Measurements from ENCODE around the gene TNS2.
"Not testable (repeated sequence)": the region's sequence is repeated elsewhere in the genome, so short reads cannot be mapped to it uniquely, and the experiment has no call there.

The TNS2 gene

DNA sequence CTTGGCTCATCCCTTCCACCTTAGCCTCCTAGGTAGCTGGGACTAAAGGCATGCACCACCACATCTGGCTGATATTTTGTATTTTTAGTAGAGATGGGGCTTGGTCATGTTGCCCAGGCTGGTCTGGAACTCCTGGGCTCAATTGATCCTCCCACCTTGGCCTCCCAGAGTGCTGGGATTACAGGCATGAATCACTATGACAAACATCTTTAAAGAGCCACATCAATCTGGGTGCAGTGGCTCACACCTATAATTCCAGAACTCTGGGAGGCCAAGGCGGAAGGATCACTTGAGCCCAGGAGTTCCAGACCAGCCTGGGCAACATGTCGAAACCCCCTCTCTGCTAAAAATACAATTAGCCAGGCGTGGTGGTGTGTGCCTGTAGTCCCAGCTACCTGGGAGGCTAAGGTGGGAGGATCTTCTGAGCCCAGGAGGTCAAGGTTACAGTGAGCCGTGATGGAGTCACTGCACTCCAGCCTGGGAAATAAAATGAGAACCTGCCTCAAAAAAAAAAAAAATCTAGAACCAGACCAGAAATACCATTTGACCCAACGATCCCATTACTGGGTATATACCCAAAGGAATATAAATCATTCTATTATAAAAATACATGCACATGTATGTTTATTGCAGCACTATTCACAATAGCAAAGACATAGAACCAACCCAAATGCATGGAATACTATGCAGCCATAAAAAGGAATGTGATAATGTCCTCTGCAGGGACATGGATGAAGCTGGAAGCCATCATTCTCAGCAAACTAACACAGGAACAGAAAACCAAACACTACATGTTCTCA is 45.1 kb downstream of the TNS2 start:
- H3K36me3 ChIP-seq (ENCODE audit: control insufficient read depth in 2 of 2, insufficient read depth in 2 of 2, low read length in 2 of 2); H3K4me3 ChIP-seq (ENCODE audit: low read length in 2 of 2); H3K27me3 ChIP-seq (ENCODE audit: control insufficient read depth in 2 of 2, insufficient read depth in 2 of 2, low read length in 2 of 2); H3K9ac ChIP-seq (ENCODE audit: low read depth in 1 of 2, low read length in 2 of 2); H3K9me3 ChIP-seq (ENCODE audit: control insufficient read depth in 2 of 2, low read length in 2 of 2): not testable (repeated sequence)
- peaks cover 17 to 25% of the 10 kb centered on the region in 2 donors for H3K4me1 ChIP-seq (ENCODE audit: control insufficient read depth in 2 of 2, insufficient read depth in 2 of 2, low read length in 2 of 2)
- H3K27ac ChIP-seq (ENCODE audit: low read depth in 2 of 2, low read length in 2 of 2) = peak overlapping the region in 1 of 2 donors; percentile 23

DNA sequence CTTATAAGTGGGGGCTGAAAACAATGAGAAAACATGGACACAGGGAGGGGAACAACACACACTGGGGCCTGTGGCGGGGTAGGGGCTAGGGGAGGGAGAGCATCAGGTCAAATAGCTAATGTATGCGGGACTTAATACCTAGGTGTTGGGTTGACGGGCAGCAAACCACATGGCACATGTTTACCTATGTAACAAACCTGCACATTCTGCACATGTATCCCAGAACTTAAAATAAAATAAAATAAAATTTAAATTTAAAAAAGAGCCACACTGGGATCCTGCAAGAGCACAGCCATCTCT is 45.7 kb downstream of the TNS2 start:
- Histone ChIP-seq H3K27ac (ENCODE audit: low read depth in 2 of 2, low read length in 2 of 2) (peak overlapping the region in 1 of 2 donors; percentile 86), H3K4me1 (ENCODE audit: control insufficient read depth in 2 of 2, insufficient read depth in 2 of 2, low read length in 2 of 2) (peaks cover 17 to 25% of the 10 kb centered on the region in 2 donors)
- not testable (repeated sequence) for H3K9me3 ChIP-seq (ENCODE audit: control insufficient read depth in 2 of 2, low read length in 2 of 2); H3K9ac ChIP-seq (ENCODE audit: low read depth in 1 of 2, low read length in 2 of 2); H3K4me3 ChIP-seq (ENCODE audit: low read length in 2 of 2); H3K36me3 ChIP-seq (ENCODE audit: control insufficient read depth in 2 of 2, insufficient read depth in 2 of 2, low read length in 2 of 2); H3K27me3 ChIP-seq (ENCODE audit: control insufficient read depth in 2 of 2, insufficient read depth in 2 of 2, low read length in 2 of 2)

DNA sequence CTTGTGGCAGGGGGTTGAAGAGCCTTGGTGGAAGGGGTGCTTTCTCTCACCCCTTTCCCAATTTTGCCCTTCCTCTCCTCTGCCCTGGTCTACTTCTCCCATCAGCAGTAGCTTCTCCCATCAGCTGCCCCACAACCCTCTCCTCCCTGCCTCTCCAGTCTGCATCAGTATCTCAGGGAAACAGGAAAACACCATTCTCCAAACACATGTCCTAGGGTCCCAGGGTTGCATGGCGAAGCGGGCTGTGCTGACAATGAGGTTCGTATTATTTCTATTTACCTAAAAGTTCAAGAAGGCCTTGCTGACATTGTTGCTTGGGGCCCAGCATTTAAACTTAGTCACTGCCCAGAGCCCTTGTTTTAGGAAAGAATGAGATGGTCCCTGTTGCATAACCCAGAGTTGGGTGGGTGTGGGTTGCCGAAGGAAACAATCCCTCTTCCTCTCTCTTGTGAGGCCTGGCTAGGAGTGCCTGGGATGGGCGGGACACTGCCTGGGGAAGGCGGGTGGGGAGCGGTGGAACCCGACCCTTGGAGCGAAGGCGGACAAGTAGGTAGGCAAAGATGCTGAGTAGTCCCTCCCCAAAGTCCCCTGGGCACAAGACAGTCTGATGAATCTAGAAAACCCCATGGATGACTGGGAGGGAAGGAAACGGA is 46.4 kb downstream of the TNS2 start:
- H3K4me1 ChIP-seq (ENCODE audit: control insufficient read depth in 2 of 2, insufficient read depth in 2 of 2, low read length in 2 of 2) = peaks cover 17 to 25% of the 10 kb centered on the region in 2 donors

DNA sequence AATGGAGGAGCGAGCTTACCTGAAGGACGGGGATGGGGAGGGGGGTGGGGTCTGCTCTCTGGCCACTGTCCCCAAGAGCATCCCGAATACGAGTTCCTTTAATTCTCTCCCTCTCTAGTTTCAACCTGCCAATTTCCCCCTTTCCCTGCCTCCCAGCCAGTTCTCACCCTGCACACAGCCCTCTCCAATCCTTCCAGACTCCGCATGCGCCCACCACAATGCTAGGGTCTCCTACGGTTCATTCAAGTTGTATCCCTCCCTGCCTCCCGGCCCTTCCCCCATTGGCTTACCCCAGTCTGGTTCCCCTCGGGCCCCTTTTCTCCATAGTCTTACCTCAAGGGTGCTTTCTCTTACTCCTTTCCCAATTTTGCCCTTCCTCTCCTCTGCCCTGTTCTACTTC is 46.9 kb downstream of the TNS2 start:
- Histone ChIP-seq H3K4me3 (ENCODE audit: low read length in 2 of 2) (peak overlapping the region; percentile 67 to 74), H3K9ac (ENCODE audit: low read depth in 1 of 2, low read length in 2 of 2) (peak overlapping the region in 1 of 2 donors; percentile 70), H3K36me3 (ENCODE audit: control insufficient read depth in 2 of 2, insufficient read depth in 2 of 2, low read length in 2 of 2) (no peaks in the 10 kb centered on the region)

More for the DNA sequence above, 46.4 kb downstream of the TNS2 start:
- peak overlapping the region; percentile 67 to 74 for H3K4me3 ChIP-seq (ENCODE audit: low read length in 2 of 2)
- H3K36me3 ChIP-seq (ENCODE audit: control insufficient read depth in 2 of 2, insufficient read depth in 2 of 2, low read length in 2 of 2) = no peaks in the 10 kb centered on the region
- peaks cover 7 to 9% of the 10 kb centered on the region in 2 donors for H3K27me3 ChIP-seq (ENCODE audit: control insufficient read depth in 2 of 2, insufficient read depth in 2 of 2, low read length in 2 of 2)
- no peak overlapping the region for H3K9ac ChIP-seq (ENCODE audit: low read depth in 1 of 2, low read length in 2 of 2)
- peak overlapping the region; percentile 77 to 86 for H3K27ac ChIP-seq (ENCODE audit: low read depth in 2 of 2, low read length in 2 of 2)
- no peaks in the 10 kb centered on the region for H3K9me3 ChIP-seq (ENCODE audit: control insufficient read depth in 2 of 2, low read length in 2 of 2)

DNA sequence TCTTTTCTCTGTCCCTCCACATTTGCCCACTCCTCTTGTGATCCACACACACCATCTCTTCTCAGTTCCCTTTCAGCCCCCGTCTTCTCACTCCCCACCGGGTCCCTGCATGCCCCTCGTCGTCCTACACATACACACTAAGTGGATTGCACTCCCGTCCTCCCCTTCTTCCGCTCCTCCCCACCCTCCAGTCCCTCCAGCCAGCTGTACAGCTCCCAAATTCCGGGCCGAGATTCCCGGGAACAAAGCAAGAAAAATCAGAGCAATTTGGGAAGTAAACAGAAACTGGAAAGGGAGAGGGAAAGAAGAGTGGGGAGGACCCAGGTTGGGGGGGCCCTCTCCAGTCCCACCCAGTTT is 47.3 kb downstream of the TNS2 start:
- peaks cover 17 to 25% of the 10 kb centered on the region in 2 donors for H3K4me1 ChIP-seq (ENCODE audit: control insufficient read depth in 2 of 2, insufficient read depth in 2 of 2, low read length in 2 of 2)
- peak overlapping the region; percentile 77 to 86 for H3K27ac ChIP-seq (ENCODE audit: low read depth in 2 of 2, low read length in 2 of 2)
- peak overlapping the region in 1 of 2 donors; percentile 70 for H3K9ac ChIP-seq (ENCODE audit: low read depth in 1 of 2, low read length in 2 of 2)
- peak overlapping the region; percentile 67 to 74 for H3K4me3 ChIP-seq (ENCODE audit: low read length in 2 of 2)
- H3K36me3 ChIP-seq (ENCODE audit: control insufficient read depth in 2 of 2, insufficient read depth in 2 of 2, low read length in 2 of 2) = no peaks in the 10 kb centered on the region
- H3K9me3 ChIP-seq (ENCODE audit: control insufficient read depth in 2 of 2, low read length in 2 of 2) = no peaks in the 10 kb centered on the region
- peaks cover 7 to 9% of the 10 kb centered on the region in 2 donors for H3K27me3 ChIP-seq (ENCODE audit: control insufficient read depth in 2 of 2, insufficient read depth in 2 of 2, low read length in 2 of 2)

More for the DNA sequence above, 46.9 kb downstream of the TNS2 start:
- H3K27me3 ChIP-seq (ENCODE audit: control insufficient read depth in 2 of 2, insufficient read depth in 2 of 2, low read length in 2 of 2) = peaks cover 7 to 9% of the 10 kb centered on the region in 2 donors
- H3K4me1 ChIP-seq (ENCODE audit: control insufficient read depth in 2 of 2, insufficient read depth in 2 of 2, low read length in 2 of 2) = peaks cover 17 to 25% of the 10 kb centered on the region in 2 donors
- peak overlapping the region; percentile 77 to 86 for H3K27ac ChIP-seq (ENCODE audit: low read depth in 2 of 2, low read length in 2 of 2)
- no peaks in the 10 kb centered on the region for H3K9me3 ChIP-seq (ENCODE audit: control insufficient read depth in 2 of 2, low read length in 2 of 2)

DNA sequence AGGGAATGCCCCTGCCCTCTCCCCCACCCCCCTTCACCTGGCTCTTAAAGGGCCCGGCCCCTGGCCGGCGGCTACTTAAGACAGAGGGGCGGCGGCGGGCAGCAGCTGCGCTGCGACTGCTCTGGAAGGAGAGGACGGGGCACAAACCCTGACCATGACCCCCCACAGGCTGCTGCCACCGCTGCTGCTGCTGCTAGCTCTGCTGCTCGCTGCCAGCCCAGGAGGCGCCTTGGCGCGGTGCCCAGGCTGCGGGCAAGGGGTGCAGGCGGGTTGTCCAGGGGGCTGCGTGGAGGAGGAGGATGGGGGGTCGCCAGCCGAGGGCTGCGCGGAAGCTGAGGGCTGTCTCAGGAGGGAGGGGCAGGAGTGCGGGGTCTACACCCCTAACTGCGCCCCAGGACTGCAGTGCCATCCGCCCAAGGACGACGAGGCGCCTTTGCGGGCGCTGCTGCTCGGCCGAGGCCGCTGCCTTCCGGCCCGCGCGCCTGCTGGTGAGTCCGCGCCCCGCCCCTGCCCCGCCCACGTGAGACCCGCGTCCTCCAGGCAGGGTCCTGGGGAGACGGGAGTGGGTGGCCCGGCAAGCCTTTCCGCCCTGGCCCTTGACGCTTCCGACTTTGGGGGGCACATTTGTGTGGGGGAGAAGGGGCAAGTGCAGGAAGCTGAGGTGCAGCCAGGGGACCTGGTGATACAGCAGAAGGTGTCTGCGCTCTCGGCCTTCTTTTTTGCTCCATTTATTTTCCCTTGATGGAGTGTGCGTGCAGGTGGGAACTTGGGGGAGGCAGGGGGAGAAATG is 47.9 kb downstream of the TNS2 start, which contains the start of gene IGFBP6:
TSS of gene IGFBP6 (plus strand) at position 104 of the 790 bp plus-strand sequence. CDS start at position 155, 51 bp downstream.
- Histone ChIP-seq H3K4me1 (ENCODE audit: control insufficient read depth in 2 of 2, insufficient read depth in 2 of 2, low read length in 2 of 2) (peaks cover 21 to 28% of the 10 kb centered on the region in 2 donors), H3K4me3 (ENCODE audit: low read length in 2 of 2) (peak within 1 kb of the TSS; percentile 67 to 74), H3K27ac (ENCODE audit: low read depth in 2 of 2, low read length in 2 of 2) (peak within 1 kb of the TSS; percentile 77 to 86), H3K9me3 (ENCODE audit: control insufficient read depth in 2 of 2, low read length in 2 of 2) (no peaks in the 10 kb centered on the region), H3K9ac (ENCODE audit: low read depth in 1 of 2, low read length in 2 of 2) (peak within 1 kb of the TSS; percentile 52 to 70), H3K27me3 (ENCODE audit: control insufficient read depth in 2 of 2, insufficient read depth in 2 of 2, low read length in 2 of 2) (peaks cover 7 to 9% of the 10 kb centered on the region in 2 donors), H3K36me3 (ENCODE audit: control insufficient read depth in 2 of 2, insufficient read depth in 2 of 2, low read length in 2 of 2) (no peaks in the 10 kb centered on the region)

DNA sequence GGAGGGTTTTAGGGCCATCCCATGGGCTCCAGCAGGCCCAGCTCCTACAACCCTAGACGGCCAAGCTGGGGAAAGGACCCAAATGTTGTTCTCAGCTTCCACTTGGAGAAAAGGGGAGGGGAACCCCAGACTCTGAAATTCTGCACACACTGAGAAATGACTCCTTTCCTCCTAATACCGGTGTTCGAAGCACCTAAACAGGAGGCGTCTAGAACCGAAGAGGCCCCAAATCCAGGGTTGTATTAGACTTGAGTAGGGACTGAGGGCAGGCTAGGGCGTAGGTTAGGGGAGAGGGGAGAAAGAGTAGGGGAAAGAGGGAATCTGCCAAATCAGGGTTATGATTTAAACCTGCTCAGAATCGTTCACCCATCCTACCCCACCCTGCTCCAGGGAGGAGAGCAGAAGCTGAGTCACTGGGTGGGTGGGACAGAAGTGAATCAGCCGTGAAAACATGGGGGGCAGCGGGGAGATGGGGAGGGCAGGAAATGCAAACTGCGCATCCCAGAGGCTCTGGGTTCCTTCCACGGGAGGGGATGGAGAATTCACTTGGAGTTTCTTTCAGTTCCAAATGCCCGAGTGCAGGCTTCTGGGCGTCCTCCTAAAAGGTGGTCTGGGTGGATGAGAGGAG is 48.6 kb downstream of the TNS2 start:
- Histone ChIP-seq H3K9me3 (ENCODE audit: control insufficient read depth in 2 of 2, low read length in 2 of 2) (no peaks in the 10 kb centered on the region), H3K36me3 (ENCODE audit: control insufficient read depth in 2 of 2, insufficient read depth in 2 of 2, low read length in 2 of 2) (no peaks in the 10 kb centered on the region), H3K4me1 (ENCODE audit: control insufficient read depth in 2 of 2, insufficient read depth in 2 of 2, low read length in 2 of 2) (peaks cover 21 to 29% of the 10 kb centered on the region in 2 donors), H3K27me3 (ENCODE audit: control insufficient read depth in 2 of 2, insufficient read depth in 2 of 2, low read length in 2 of 2) (peaks cover 7 to 9% of the 10 kb centered on the region in 2 donors), H3K9ac (ENCODE audit: low read depth in 1 of 2, low read length in 2 of 2) (peak overlapping the region; percentile 56 to 70), H3K27ac (ENCODE audit: low read depth in 2 of 2, low read length in 2 of 2) (peak overlapping the region; percentile 77 to 86), H3K4me3 (ENCODE audit: low read length in 2 of 2) (peak overlapping the region; percentile 67 to 74)

DNA sequence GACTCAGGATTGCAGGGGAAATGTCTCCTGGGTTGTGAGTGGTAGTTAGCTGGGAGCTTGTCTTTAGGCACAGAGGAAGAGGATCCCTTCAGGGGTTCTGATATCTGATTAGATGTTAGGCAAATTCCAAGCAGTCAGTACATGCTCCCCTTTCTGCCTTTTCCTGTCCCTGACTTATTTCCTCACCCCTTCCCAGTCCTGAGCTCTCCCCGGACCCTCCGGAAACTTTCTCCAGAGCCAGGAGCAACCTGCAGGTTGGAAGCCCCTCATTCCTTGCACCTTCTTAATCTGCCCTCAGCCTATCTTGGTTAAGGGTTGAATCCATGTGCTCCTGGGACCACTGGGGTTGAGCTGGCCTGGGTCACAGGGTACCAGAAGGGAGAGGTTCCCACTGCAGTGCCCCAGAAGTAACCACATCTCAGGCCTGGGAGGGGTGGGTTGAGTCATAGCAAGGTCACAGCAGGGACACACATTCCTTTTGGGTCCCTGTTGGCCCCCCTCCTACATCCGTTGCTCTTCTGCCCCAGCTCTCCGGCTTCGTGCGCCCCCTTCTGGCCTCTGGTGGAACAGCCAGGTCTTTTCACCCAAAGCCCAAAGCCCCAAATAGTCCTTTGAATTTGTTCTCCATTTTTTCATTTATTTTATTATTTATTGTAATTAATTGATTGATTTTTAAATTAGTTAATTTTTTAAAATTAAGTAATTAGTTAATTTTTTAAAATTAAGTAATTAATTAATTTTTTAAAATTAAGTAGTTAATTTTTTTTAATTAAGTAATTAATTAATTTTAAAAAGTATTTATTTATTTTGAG is 49.4 kb downstream of the TNS2 start:
- H3K27ac ChIP-seq (ENCODE audit: low read depth in 2 of 2, low read length in 2 of 2) = peak overlapping the region; percentile 77 to 86
- no peaks in the 10 kb centered on the region for H3K36me3 ChIP-seq (ENCODE audit: control insufficient read depth in 2 of 2, insufficient read depth in 2 of 2, low read length in 2 of 2)
- H3K9ac ChIP-seq (ENCODE audit: low read depth in 1 of 2, low read length in 2 of 2) = peak overlapping the region; percentile 34 to 56
- peaks cover 15 to 24% of the 10 kb centered on the region in 2 donors for H3K4me1 ChIP-seq (ENCODE audit: control insufficient read depth in 2 of 2, insufficient read depth in 2 of 2, low read length in 2 of 2)
- peak overlapping the region in 1 of 2 donors; percentile 37 for H3K4me3 ChIP-seq (ENCODE audit: low read length in 2 of 2)
- peaks cover 7 to 9% of the 10 kb centered on the region in 2 donors for H3K27me3 ChIP-seq (ENCODE audit: control insufficient read depth in 2 of 2, insufficient read depth in 2 of 2, low read length in 2 of 2)
- H3K9me3 ChIP-seq (ENCODE audit: control insufficient read depth in 2 of 2, low read length in 2 of 2) = no peaks in the 10 kb centered on the region

DNA sequence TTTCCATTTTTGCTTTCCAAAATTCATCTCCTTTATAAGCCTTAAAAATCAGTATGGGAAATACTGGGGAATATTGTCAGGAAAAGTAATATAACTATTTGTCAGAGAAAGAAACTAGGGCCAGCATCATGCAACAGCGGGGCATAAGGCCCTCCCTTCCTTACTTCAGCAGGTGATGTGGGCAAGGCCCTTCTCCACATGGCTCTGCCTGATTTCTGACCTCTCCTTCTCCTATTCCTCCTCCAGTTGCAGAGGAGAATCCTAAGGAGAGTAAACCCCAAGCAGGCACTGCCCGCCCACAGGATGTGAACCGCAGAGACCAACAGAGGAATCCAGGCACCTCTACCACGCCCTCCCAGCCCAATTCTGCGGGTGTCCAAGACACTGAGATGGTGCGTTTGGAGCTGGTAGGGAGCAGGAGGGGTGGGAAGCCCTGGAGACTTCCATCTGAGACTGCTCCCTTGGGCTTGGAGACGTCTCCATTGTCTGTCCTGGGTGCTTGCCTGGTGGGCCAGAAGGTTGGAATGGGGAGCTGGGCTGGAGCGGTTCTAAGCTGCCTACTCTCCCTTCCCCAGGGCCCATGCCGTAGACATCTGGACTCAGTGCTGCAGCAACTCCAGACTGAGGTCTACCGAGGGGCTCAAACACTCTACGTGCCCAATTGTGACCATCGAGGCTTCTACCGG is 50.7 kb downstream of the TNS2 start:
- no peaks in the 10 kb centered on the region for H3K36me3 ChIP-seq (ENCODE audit: control insufficient read depth in 2 of 2, insufficient read depth in 2 of 2, low read length in 2 of 2)
- H3K27me3 ChIP-seq (ENCODE audit: control insufficient read depth in 2 of 2, insufficient read depth in 2 of 2, low read length in 2 of 2) = peaks cover 7 to 9% of the 10 kb centered on the region in 2 donors
- H3K27ac ChIP-seq (ENCODE audit: low read depth in 2 of 2, low read length in 2 of 2) = no peak overlapping the region
- H3K4me3 ChIP-seq (ENCODE audit: low read length in 2 of 2) = no peak overlapping the region
- H3K4me1 ChIP-seq (ENCODE audit: control insufficient read depth in 2 of 2, insufficient read depth in 2 of 2, low read length in 2 of 2) = peaks cover 15 to 24% of the 10 kb centered on the region in 2 donors
- H3K9ac ChIP-seq (ENCODE audit: low read depth in 1 of 2, low read length in 2 of 2) = no peak overlapping the region
- H3K9me3 ChIP-seq (ENCODE audit: control insufficient read depth in 2 of 2, low read length in 2 of 2) = no peaks in the 10 kb centered on the region

All from mucosa of rectum (tissue), 2 donors.